K562 (cell line): ENCODE data around the gene WNT7A. TPM values are rescaled to one million over a fixed set of nuclear protein-coding genes. Genes with fewer than 3 reads are reported as not detected.

Experiments
- ATAC-seq: fragments of 200-7000 bp; cut with Tn5 transposase; 3 replicates; pipeline ENCODE4 v1.9.1; 2020; ENCODE audit warnings: moderate library complexity
- BruUV-seq: library from RNA; stranded (reverse); fragments of 400-500 nt; replicated peaks from 2 replicates; lab custom pipeline; 2021; lab: Mats Ljungman, UMichigan
- CTCF ChIA-PET: fragments of 300-600 bp; formaldehyde crosslinking; extraction: SDS; loops from one replicate; lab custom pipeline; 2021; ENCODE audit warnings: low intra/inter-chr PET ratio; lab: Yijun Ruan, JAX
- POLR2A ChIA-PET: fragments of 300-600, 350-650 bp; sonication (Branson Sonifier 250); formaldehyde crosslinking; extraction: SDS; loops from one replicate; lab custom pipeline; 2021; ENCODE audit warnings: antibody characterized with exemption, inconsistent platforms; lab: Yijun Ruan, JAX
- DNase-seq, 4 experiments: peaks; one replicate each; pipeline versions ENCODE4 v3.0.0 to v3.0.0-alpha.2; 2011 to 2018; ENCODE audit warnings: low spot score in 3 of 4, mixed read lengths in 3 of 4; ENCODE audit errors: extremely low read depth in 1 of 4
- FAIRE-seq: peaks from 2 replicates; lab custom pipeline; 2011; peaks lifted over from hg19 to GRCh38; lab: Jason Lieb, UNC
- H2AFZ ChIP-seq: 2 replicates; pipeline ENCODE4 v1.6.0; 2011; ENCODE audit warnings: low read depth, low read length, control low read depth, inconsistent platforms
- H3K27ac ChIP-seq: fragments of 200-600 bp; 3 replicates; pipeline ENCODE4 v1.8.0; 2011; ENCODE audit warnings: low read depth, mild to moderate bottlenecking, control low read depth, inconsistent platforms, low read length, moderate library complexity, mixed read lengths; ENCODE audit errors: extremely low read depth
- H3K27me3 ChIP-seq, 2 experiments: fragments of 300-600 bp in 1 of 2; 2 replicates in 1 of 2; 3 replicates in 1 of 2; pipeline versions ENCODE4 v1.6.0 to v1.8.0; 2011; ENCODE audit warnings: inconsistent platforms in 2 of 2, low read length in 2 of 2, mild to moderate bottlenecking in 1 of 2, mixed read lengths in 1 of 2, moderate library complexity in 1 of 2; ENCODE audit not compliant: control insufficient read depth in 2 of 2, insufficient read depth in 2 of 2
- H3K36me3 ChIP-seq: fragments of 300-600 bp; 3 replicates; pipeline ENCODE4 v1.8.0; 2011; ENCODE audit warnings: mild to moderate bottlenecking, low read length, inconsistent platforms; ENCODE audit not compliant: control insufficient read depth, insufficient read depth
- H3K4me1 ChIP-seq, 2 experiments: fragments of 200-600 bp in 1 of 2; replicated peaks in 1 of 2; 2 replicates in 1 of 2; 3 replicates in 1 of 2; pipeline versions ENCODE4 v1.5.1 to v1.8.0; 2011; ENCODE audit warnings: inconsistent platforms in 2 of 2, low read length in 2 of 2, mild to moderate bottlenecking in 1 of 2, mixed read lengths in 1 of 2, moderate library complexity in 1 of 2; ENCODE audit not compliant: control insufficient read depth in 2 of 2, insufficient read depth in 2 of 2
- H3K4me2 ChIP-seq: 2 replicates; pipeline ENCODE4 v1.6.1; 2011; ENCODE audit warnings: low read length, control low read depth, inconsistent platforms, mixed read lengths; ENCODE audit not compliant: insufficient read depth
- H3K4me3 ChIP-seq: fragments of 200-600 bp; sonication (generic), shearing (Covaris generic); 2 replicates; pipeline ENCODE4 v1.5.1; 2016; ENCODE audit warnings: control low read depth, inconsistent platforms
- H3K79me2 ChIP-seq: fragments of 200-600 bp; 3 replicates; pipeline ENCODE4 v1.8.0; 2011; ENCODE audit warnings: low read length, inconsistent platforms; ENCODE audit not compliant: control insufficient read depth, insufficient read depth
- H3K9ac ChIP-seq, 2 experiments: 2 replicates each; pipeline versions ENCODE4 v1.6.0 to v1.6.1; 2011; ENCODE audit warnings: low read depth in 2 of 2, low read length in 2 of 2, control low read depth in 1 of 2, inconsistent platforms in 1 of 2, mild to moderate bottlenecking in 1 of 2, mixed read lengths in 1 of 2; ENCODE audit not compliant: insufficient read depth in 1 of 2
- H3K9me1 ChIP-seq: one replicate; pipeline ENCODE4 v1.6.0; 2011; ENCODE audit warnings: inconsistent platforms, mild to moderate bottlenecking, low read length, moderate library complexity; ENCODE audit not compliant: control insufficient read depth, insufficient read depth
- H3K9me3 ChIP-seq: replicated peaks from 2 replicates; pipeline ENCODE4 v1.5.1; 2011; ENCODE audit warnings: low read depth, low read length, inconsistent platforms; ENCODE audit not compliant: control insufficient read depth, insufficient read depth
- H4K20me1 ChIP-seq: replicated peaks from 2 replicates; pipeline ENCODE4 v1.6.1; 2011; ENCODE audit warnings: low read length, inconsistent platforms, mixed read lengths; ENCODE audit not compliant: control insufficient read depth, insufficient read depth
- ARHGAP35 ChIP-seq: fragments of 450-650 bp; IDR thresholded peaks from 2 replicates; pipeline ENCODE4 v1.6.1; 2018; ENCODE audit not compliant: partially characterized antibody
- DPF2 ChIP-seq: fragments of 450-650 bp; IDR thresholded peaks from 2 replicates; pipeline ENCODE4 v1.6.1; 2016
- GABPB2 ChIP-seq: fragments of 250-450 bp; sonication (Bioruptor Pico); conservative IDR thresholded peaks from 2 replicates; pipeline ENCODE4 v1.5.1; 2021; ENCODE audit warnings: mild to moderate bottlenecking
- GATAD2A ChIP-seq: fragments of 450-650 bp; IDR thresholded peaks from 2 replicates; pipeline ENCODE4 v1.6.1; 2017
- HDAC6 ChIP-seq: IDR thresholded peaks from 2 replicates; pipeline ENCODE4 v1.6.1; 2012; ENCODE audit warnings: low read depth, mild to moderate bottlenecking, control low read depth, inconsistent platforms, low read length, moderate library complexity
- HNRNPH1 ChIP-seq: fragments of 200-400 bp; formaldehyde crosslinking; optimal IDR thresholded peaks from 2 replicates; pipeline ENCODE3; 2017; ENCODE audit warnings: low read depth, mild to moderate bottlenecking, low read length, moderate library complexity
- KHSRP ChIP-seq: fragments of 450-650 bp; IDR thresholded peaks from 2 replicates; pipeline ENCODE4 v1.6.1; 2017
- SAFB2 ChIP-seq: fragments of 200-400 bp; formaldehyde crosslinking; IDR thresholded peaks from 2 replicates; pipeline ENCODE4 v1.6.1; 2018; ENCODE audit warnings: borderline replicate concordance, low read length, low read depth, moderate library complexity; ENCODE audit not compliant: severe bottlenecking
- SIN3B ChIP-seq: fragments of 450-650 bp; IDR thresholded peaks from 2 replicates; pipeline ENCODE4 v1.6.1; 2017; ENCODE audit warnings: low read depth, mild to moderate bottlenecking, moderate library complexity
- SMAD1 ChIP-seq: fragments of 150-350 bp; IDR thresholded peaks from 2 replicates; pipeline ENCODE4 v1.6.1; 2014; ENCODE audit warnings: low read length, low read depth; ENCODE audit not compliant: partially characterized antibody
- U2AF1 ChIP-seq: fragments of 200-400 bp; formaldehyde crosslinking; optimal IDR thresholded peaks from 2 replicates; pipeline ENCODE3; 2017; ENCODE audit warnings: mild to moderate bottlenecking, low read depth, low read length, moderate library complexity
- WGBS: fragments of 100-300 bp; shearing (Covaris generic); methylation state at CpG from one replicate; pipeline ENCODE4 v1.1.6; 2016; ENCODE audit warnings: low coverage, mixed read lengths; ENCODE audit not compliant: insufficient coverage; ENCODE audit errors: missing lambda C conversion rate; 5-methylcytosine and 5-hydroxymethylcytosine counted together
- in situ Hi-C: fragments of 300-500 bp; cut with MboI; formaldehyde crosslinking; loops from 4 replicates; pipeline ENCODE4 v1.15.0; 2018; ENCODE audit warnings: inconsistent platforms, mixed read lengths
- intact Hi-C: fragments of 100-400 bp; cut with micrococcal nuclease; formaldehyde crosslinking; loops from 2 replicates; pipeline ENCODE4 v1.14.2; 2022
- polyA plus RNA-seq, 8 experiments: library from polyadenylated mRNA; depleted of rRNA in 4 of 8; stranded (reverse) in 5 of 8; unstranded in 3 of 8; fragments of >200 nt; fragmentation: Nextera tagmentation in 2 of 8; fragmentation: Illumina TruSeq in 1 of 8; extraction: Ambion mirVana in 2 of 8; extraction: Trizol in 1 of 8; gene quantifications; 2 replicates each; pipeline versions ENCODE4 v1.2.1 to v1.2.3, GENCODE V29; 2011 to 2014; ENCODE audit warnings: inconsistent platforms in 1 of 8, missing spikeins in 1 of 8
- total RNA-seq, 7 experiments: library from RNA; depleted of rRNA in 6 of 7; stranded (reverse); fragments of >200 nt in 6 of 7; fragmentation: Illumina TruSeq in 2 of 7; extraction: Trizol in 2 of 7; gene quantifications; 2 replicates each; pipeline versions ENCODE4 v1.2.1 to v1.2.3, GENCODE V29; 2011 to 2021; ENCODE audit warnings: low replicate concordance in 1 of 7
- TF ChIP-seq, protein P1 (sequence below): fragments of 450-650 bp; IDR thresholded peaks from 2 replicates; pipeline ENCODE4 v1.6.1; 2016; ENCODE audit warnings: mild to moderate bottlenecking, moderate library complexity

Gene WNT7A
- total and polyA plus RNA-seq, 9 of the 15 experiments (the other 6 are each of a cell fraction or from before 2014, with no cell fraction given): 0.03 TPM; not detected in 8

GRCh38 chr3:13772885-13773745 is 106.8 kb downstream of the WNT7A start:
- Histone ChIP-seq H3K9ac (no peak overlapping the region), H3K9me1 (no peaks in the 10 kb centered on the region), H3K27me3 (peaks cover 4 to 60% of the 10 kb centered on the region in 2 experiments; a peak in 4 of 5 replicates), H3K4me2 (no peak overlapping the region), H4K20me1 (no peaks in the 10 kb centered on the region; the same call in 1 of the 2 replicates), H3K4me1 (no peaks in the 10 kb centered on the region), H2AFZ (no peak overlapping the region), H3K79me2 (no peaks in the 10 kb centered on the region), H3K4me3 (no peak overlapping the region), H3K27ac (no peak overlapping the region), H3K36me3 (no peaks in the 10 kb centered on the region), H3K9me3 (no peaks in the 10 kb centered on the region)
- in situ Hi-C loops (no loop called here), intact Hi-C loops (loop anchor here (10.0 kb wide), 1 partner anchor 102 kb away; no protein-coding TSS in a partner anchor)
- BruUV-seq: no TSS peak
- CTCF ChIA-PET: no interaction called here
- POLR2A ChIA-PET: interaction anchor here (0.6 kb wide), 1 partner anchor 20 kb away, joined by 3 read pairs; no protein-coding TSS in a partner anchor
- FAIRE-seq (no peak), DNase-seq (no peak), ATAC-seq (no peak)
- 3% methylated on average over 18 of the region's 18 CpGs for WGBS
- TF ChIP-seq GABPB2 (CRISPR knock-in tag) (no peak), SMAD1 (no peak), GATAD2A (no peak), ARHGAP35 (no peak), HNRNPH1 (no peak), SAFB2 (no peak), U2AF1 (no peak), HDAC6 (no peak), DPF2 (no peak), KHSRP (no peak), SIN3B (no peak)
- TF ChIP-seq, protein P1, sequence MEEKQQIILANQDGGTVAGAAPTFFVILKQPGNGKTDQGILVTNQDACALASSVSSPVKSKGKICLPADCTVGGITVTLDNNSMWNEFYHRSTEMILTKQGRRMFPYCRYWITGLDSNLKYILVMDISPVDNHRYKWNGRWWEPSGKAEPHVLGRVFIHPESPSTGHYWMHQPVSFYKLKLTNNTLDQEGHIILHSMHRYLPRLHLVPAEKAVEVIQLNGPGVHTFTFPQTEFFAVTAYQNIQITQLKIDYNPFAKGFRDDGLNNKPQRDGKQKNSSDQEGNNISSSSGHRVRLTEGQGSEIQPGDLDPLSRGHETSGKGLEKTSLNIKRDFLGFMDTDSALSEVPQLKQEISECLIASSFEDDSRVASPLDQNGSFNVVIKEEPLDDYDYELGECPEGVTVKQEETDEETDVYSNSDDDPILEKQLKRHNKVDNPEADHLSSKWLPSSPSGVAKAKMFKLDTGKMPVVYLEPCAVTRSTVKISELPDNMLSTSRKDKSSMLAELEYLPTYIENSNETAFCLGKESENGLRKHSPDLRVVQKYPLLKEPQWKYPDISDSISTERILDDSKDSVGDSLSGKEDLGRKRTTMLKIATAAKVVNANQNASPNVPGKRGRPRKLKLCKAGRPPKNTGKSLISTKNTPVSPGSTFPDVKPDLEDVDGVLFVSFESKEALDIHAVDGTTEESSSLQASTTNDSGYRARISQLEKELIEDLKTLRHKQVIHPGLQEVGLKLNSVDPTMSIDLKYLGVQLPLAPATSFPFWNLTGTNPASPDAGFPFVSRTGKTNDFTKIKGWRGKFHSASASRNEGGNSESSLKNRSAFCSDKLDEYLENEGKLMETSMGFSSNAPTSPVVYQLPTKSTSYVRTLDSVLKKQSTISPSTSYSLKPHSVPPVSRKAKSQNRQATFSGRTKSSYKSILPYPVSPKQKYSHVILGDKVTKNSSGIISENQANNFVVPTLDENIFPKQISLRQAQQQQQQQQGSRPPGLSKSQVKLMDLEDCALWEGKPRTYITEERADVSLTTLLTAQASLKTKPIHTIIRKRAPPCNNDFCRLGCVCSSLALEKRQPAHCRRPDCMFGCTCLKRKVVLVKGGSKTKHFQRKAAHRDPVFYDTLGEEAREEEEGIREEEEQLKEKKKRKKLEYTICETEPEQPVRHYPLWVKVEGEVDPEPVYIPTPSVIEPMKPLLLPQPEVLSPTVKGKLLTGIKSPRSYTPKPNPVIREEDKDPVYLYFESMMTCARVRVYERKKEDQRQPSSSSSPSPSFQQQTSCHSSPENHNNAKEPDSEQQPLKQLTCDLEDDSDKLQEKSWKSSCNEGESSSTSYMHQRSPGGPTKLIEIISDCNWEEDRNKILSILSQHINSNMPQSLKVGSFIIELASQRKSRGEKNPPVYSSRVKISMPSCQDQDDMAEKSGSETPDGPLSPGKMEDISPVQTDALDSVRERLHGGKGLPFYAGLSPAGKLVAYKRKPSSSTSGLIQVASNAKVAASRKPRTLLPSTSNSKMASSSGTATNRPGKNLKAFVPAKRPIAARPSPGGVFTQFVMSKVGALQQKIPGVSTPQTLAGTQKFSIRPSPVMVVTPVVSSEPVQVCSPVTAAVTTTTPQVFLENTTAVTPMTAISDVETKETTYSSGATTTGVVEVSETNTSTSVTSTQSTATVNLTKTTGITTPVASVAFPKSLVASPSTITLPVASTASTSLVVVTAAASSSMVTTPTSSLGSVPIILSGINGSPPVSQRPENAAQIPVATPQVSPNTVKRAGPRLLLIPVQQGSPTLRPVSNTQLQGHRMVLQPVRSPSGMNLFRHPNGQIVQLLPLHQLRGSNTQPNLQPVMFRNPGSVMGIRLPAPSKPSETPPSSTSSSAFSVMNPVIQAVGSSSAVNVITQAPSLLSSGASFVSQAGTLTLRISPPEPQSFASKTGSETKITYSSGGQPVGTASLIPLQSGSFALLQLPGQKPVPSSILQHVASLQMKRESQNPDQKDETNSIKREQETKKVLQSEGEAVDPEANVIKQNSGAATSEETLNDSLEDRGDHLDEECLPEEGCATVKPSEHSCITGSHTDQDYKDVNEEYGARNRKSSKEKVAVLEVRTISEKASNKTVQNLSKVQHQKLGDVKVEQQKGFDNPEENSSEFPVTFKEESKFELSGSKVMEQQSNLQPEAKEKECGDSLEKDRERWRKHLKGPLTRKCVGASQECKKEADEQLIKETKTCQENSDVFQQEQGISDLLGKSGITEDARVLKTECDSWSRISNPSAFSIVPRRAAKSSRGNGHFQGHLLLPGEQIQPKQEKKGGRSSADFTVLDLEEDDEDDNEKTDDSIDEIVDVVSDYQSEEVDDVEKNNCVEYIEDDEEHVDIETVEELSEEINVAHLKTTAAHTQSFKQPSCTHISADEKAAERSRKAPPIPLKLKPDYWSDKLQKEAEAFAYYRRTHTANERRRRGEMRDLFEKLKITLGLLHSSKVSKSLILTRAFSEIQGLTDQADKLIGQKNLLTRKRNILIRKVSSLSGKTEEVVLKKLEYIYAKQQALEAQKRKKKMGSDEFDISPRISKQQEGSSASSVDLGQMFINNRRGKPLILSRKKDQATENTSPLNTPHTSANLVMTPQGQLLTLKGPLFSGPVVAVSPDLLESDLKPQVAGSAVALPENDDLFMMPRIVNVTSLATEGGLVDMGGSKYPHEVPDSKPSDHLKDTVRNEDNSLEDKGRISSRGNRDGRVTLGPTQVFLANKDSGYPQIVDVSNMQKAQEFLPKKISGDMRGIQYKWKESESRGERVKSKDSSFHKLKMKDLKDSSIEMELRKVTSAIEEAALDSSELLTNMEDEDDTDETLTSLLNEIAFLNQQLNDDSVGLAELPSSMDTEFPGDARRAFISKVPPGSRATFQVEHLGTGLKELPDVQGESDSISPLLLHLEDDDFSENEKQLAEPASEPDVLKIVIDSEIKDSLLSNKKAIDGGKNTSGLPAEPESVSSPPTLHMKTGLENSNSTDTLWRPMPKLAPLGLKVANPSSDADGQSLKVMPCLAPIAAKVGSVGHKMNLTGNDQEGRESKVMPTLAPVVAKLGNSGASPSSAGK: no peak
